HG02763 (cell line): ENCODE measurements around the gene PDXK.

Source experiments
- ATAC-seq: cut with Tn5 transposase; IDR thresholded peaks from one replicate; pipeline ENCODE4 v1.9.1; 2021; ENCODE audit warnings: mild to moderate bottlenecking, moderate library complexity; ENCODE audit not compliant: unreplicated experiment

PDXK gene

GRCh38 chr21:43778469-43779335 lies 59.8 kb downstream of the PDXK start:
- no peak for ATAC-seq

- ATAC-seq, result no peak
These were observed 60.7 kb downstream of the PDXK start for GRCh38 chr21:43779660-43780059.

- ATAC-seq, result no peak
These were observed 62.9 kb downstream of the PDXK start for GRCh38 chr21:43781846-43782245.

GRCh38 chr21:43782431-43783097 lies 63.6 kb downstream of the PDXK start:
- ATAC-seq, result no peak

GRCh38 chr21:43783098-43783700 lies 64.3 kb downstream of the PDXK start:
- no peak for ATAC-seq

GRCh38 chr21:43785134-43785533 lies 66.2 kb downstream of the PDXK start:
- ATAC-seq, result no peak

GRCh38 chr21:43786300-43786806 lies 67.4 kb downstream of the PDXK start:
- no peak for ATAC-seq

- no peak for ATAC-seq
These were observed 68.0 kb downstream of the PDXK start for GRCh38 chr21:43786807-43787440.

- peak; percentile 91 for ATAC-seq
These were observed 70.5 kb downstream of the PDXK start, which contains the start of gene RRP1 for GRCh38 chr21:43789276-43790009. Gene RRP1, plus strand, starts transcription at chr21:43789577. Its CDS starts 53 bp downstream, at chr21:43789630.

GRCh38 chr21:43790010-43790524 lies 71.1 kb downstream of the PDXK start:
- ATAC-seq, result no peak

GRCh38 chr21:43792406-43792805 lies 73.5 kb downstream of the PDXK start:
- ATAC-seq, result no peak

GRCh38 chr21:43793243-43793642 lies 74.3 kb downstream of the PDXK start:
- ATAC-seq, result no peak

GRCh38 chr21:43794311-43794710 lies 75.4 kb downstream of the PDXK start:
- ATAC-seq, result no peak

- no peak for ATAC-seq
These were observed 75.9 kb downstream of the PDXK start for GRCh38 chr21:43794857-43795256.

GRCh38 chr21:43797415-43797814 lies 78.5 kb downstream of the PDXK start:
- ATAC-seq, result no peak

GRCh38 chr21:43797925-43798715 lies 79.2 kb downstream of the PDXK start:
- ATAC-seq, result no peak

GRCh38 chr21:43799301-43799840 lies 80.4 kb downstream of the PDXK start:
- no peak for ATAC-seq

- no peak for ATAC-seq
These were observed 81.2 kb downstream of the PDXK start for GRCh38 chr21:43800124-43800523.

GRCh38 chr21:43800566-43800965 lies 81.6 kb downstream of the PDXK start:
- no peak for ATAC-seq
